ENCODE data around the gene CAMTA2. TPM values are rescaled to one million over a fixed set of nuclear protein-coding genes. Genes with fewer than 3 reads are reported as not detected.

CAMTA2 gene
- total and polyA plus RNA-seq, 9 of the 15 experiments (the other 6 are each of a cell fraction or from before 2014, with no cell fraction given) = 0.24 to 25.1 (median 6.3) TPM

- TF ChIP-seq MGA (IDR thresholded peaks at IDR 0.05) = peak; percentile 84
- peak; percentile 44; the same call in 1 of the 2 replicates for TF ChIP-seq NBN (IDR thresholded peaks at IDR 0.05; ENCODE audit: low read depth)
- TF ChIP-seq REST (IDR thresholded peaks at IDR 0.05; ENCODE audit: borderline replicate concordance) = peak; percentile 73
- no peak for TF ChIP-seq REST (CRISPR knock-in tag; IDR thresholded peaks at IDR 0.05; ENCODE audit: low read depth)
- TF ChIP-seq DACH1 (IDR thresholded peaks at IDR 0.05; ENCODE audit: partially characterized antibody) = peak; percentile 84
- TF ChIP-seq RBM22 (IDR thresholded peaks at IDR 0.05; ENCODE audit: low read depth, low read length, poor library complexity, severe bottlenecking) = peak; percentile 53
- TF ChIP-seq ELF2 (CRISPR knock-in tag; IDR thresholded peaks at IDR 0.05) = peak; percentile 38; the same call in 1 of the 2 replicates
Measured at GRCh38 chr17:4967539-4968485, 19.7 kb downstream of the CAMTA2 start, which contains the start of gene SPAG7 (continued).
